GM12878 (cell line): ENCODE measurements around the gene GCLM.

ENCODE experiments used
- CBX3 ChIP-seq: fragments of 200-600 bp; sonication (generic); IDR thresholded peaks from 2 replicates; pipeline ENCODE4 v1.6.1; 2016; ENCODE audit warnings: low read depth, borderline replicate concordance
- HSF1 ChIP-seq: fragments of 150-350 bp; IDR thresholded peaks from 2 replicates; pipeline ENCODE4 v1.6.1; 2014; ENCODE audit warnings: mild to moderate bottlenecking, low read depth, low read length
- MYC ChIP-seq: IDR thresholded peaks from 2 replicates; pipeline ENCODE4 v1.6.1; 2011; ENCODE audit warnings: mild to moderate bottlenecking, low read length, moderate library complexity, inconsistent platforms; ENCODE audit not compliant: insufficient read depth, insufficient replicate concordance, insufficient read length, severe bottlenecking
- POLR2A ChIP-seq: IDR thresholded peaks from 2 replicates; pipeline ENCODE4 v1.6.1; 2011; ENCODE audit warnings: low read depth, mild to moderate bottlenecking, low read length
- RB1 ChIP-seq: fragments of 450-650 bp; formaldehyde crosslinking; IDR thresholded peaks from 2 replicates; pipeline ENCODE4 v1.6.1; 2017; ENCODE audit warnings: mild to moderate bottlenecking, borderline replicate concordance
- SMAD1 ChIP-seq: fragments of 450-650 bp; IDR thresholded peaks from 2 replicates; pipeline ENCODE4 v1.6.1; 2018; ENCODE audit warnings: mild to moderate bottlenecking, low read depth; ENCODE audit not compliant: partially characterized antibody
- STAT1 ChIP-seq: fragments of 450-650 bp; conservative IDR thresholded peaks from 2 replicates; pipeline ENCODE4 v1.6.1; 2014; ENCODE audit warnings: antibody characterized with exemption, mild to moderate bottlenecking
- USF1 ChIP-seq: IDR thresholded peaks from 2 replicates; pipeline ENCODE4 v1.6.1; 2011; ENCODE audit warnings: borderline replicate concordance, low read depth, mild to moderate bottlenecking, moderate library complexity, mixed read lengths, low read length; ENCODE audit not compliant: insufficient read depth; ENCODE audit errors: extremely low read length
- TF ChIP-seq, protein P1 (sequence below), 3 experiments: IDR thresholded peaks in 2 of 3; conservative IDR thresholded peaks in 1 of 3; 2 replicates each; pipeline ENCODE4 v1.5.1; 2011; ENCODE audit warnings: low read depth in 3 of 3, low read length in 3 of 3, mild to moderate bottlenecking in 3 of 3, control low read depth in 2 of 3, moderate library complexity in 2 of 3, inconsistent platforms in 1 of 3, mixed read lengths in 1 of 3; ENCODE audit not compliant: control insufficient read depth in 2 of 3, insufficient read depth in 1 of 3; ENCODE audit errors: extremely low read depth in 1 of 3

- no peak for TF ChIP-seq MYC
- TF ChIP-seq, protein P1, sequence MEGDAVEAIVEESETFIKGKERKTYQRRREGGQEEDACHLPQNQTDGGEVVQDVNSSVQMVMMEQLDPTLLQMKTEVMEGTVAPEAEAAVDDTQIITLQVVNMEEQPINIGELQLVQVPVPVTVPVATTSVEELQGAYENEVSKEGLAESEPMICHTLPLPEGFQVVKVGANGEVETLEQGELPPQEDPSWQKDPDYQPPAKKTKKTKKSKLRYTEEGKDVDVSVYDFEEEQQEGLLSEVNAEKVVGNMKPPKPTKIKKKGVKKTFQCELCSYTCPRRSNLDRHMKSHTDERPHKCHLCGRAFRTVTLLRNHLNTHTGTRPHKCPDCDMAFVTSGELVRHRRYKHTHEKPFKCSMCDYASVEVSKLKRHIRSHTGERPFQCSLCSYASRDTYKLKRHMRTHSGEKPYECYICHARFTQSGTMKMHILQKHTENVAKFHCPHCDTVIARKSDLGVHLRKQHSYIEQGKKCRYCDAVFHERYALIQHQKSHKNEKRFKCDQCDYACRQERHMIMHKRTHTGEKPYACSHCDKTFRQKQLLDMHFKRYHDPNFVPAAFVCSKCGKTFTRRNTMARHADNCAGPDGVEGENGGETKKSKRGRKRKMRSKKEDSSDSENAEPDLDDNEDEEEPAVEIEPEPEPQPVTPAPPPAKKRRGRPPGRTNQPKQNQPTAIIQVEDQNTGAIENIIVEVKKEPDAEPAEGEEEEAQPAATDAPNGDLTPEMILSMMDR (IDR thresholded peaks at IDR 0.05 in 2 of 3, conservative IDR thresholded peaks at IDR 0.05 in 1 of 3; ENCODE audit: control insufficient read depth in 2 of 3, extremely low read depth in 1 of 3, insufficient read depth in 1 of 3, low read depth in 3 of 3, low read length in 3 of 3): no peak
- no peak for TF ChIP-seq CBX3
- TF ChIP-seq SMAD1: no peak
- TF ChIP-seq RB1: no peak
- no peak for TF ChIP-seq POLR2A
- TF ChIP-seq HSF1: no peak
- no peak for TF ChIP-seq STAT1
- no peak for TF ChIP-seq USF1
Observed at GRCh38 chr1:93871366-93871765, 37.9 kb downstream of the GCLM start.
